A673 (cell line): ENCODE measurements around the gene MTERF4. TPM values are rescaled to one million over a fixed set of nuclear protein-coding genes. Genes with fewer than 3 reads are reported as not detected.

ENCODE experiments used
- BruUV-seq: library from RNA; stranded (reverse); fragments of 400-500 nt; replicated peaks from 2 replicates; lab custom pipeline; 2021; lab: Mats Ljungman, UMichigan
- CTCF ChIA-PET: fragments of 300-600 bp; sonication (Branson Sonifier 250); formaldehyde crosslinking; loops from one replicate; lab custom pipeline; 2022; ENCODE audit warnings: antibody characterized with exemption; lab: Charles Lee
- POLR2A ChIA-PET: fragments of 300-600 bp; sonication (Branson Sonifier 250); formaldehyde crosslinking; loops from one replicate; lab custom pipeline; 2022; ENCODE audit warnings: antibody characterized with exemption; ENCODE audit not compliant: low non-redundant PET; lab: Charles Lee
- DNase-seq: peaks from one replicate; pipeline ENCODE4 v3.0.0-alpha.2; 2015; ENCODE audit warnings: low spot score
- H3K27ac ChIP-seq: fragments of 200-600 bp; sonication (generic); 2 replicates; pipeline ENCODE4 v1.5.1; 2016; ENCODE audit warnings: mixed run types, low read depth, mild to moderate bottlenecking, mixed read lengths, antibody characterized with exemption, low read length; ENCODE audit not compliant: poor library complexity, severe bottlenecking
- H3K27me3 ChIP-seq: fragments of 200-600 bp; sonication (generic); replicated peaks from 2 replicates; pipeline ENCODE4 v1.6.1; 2017; ENCODE audit warnings: mixed run types, low read depth, mild to moderate bottlenecking, mixed read lengths, antibody characterized with exemption, low read length; ENCODE audit not compliant: insufficient read depth, poor library complexity
- H3K36me3 ChIP-seq: fragments of 200-600 bp; sonication (generic); 2 replicates; pipeline ENCODE4 v1.6.1; 2016; ENCODE audit warnings: mixed run types, mild to moderate bottlenecking, mixed read lengths, antibody characterized with exemption, low read length; ENCODE audit not compliant: insufficient read depth, poor library complexity, severe bottlenecking
- H3K4me1 ChIP-seq: fragments of 200-600 bp; sonication (generic); 2 replicates; pipeline ENCODE4 v1.6.1; 2017; ENCODE audit warnings: mixed run types, mild to moderate bottlenecking, mixed read lengths, antibody characterized with exemption, low read length; ENCODE audit not compliant: insufficient read depth, poor library complexity, severe bottlenecking
- H3K4me3 ChIP-seq: fragments of 200-600 bp; sonication (generic); 2 replicates; pipeline ENCODE4 v1.5.1; 2016; ENCODE audit warnings: low read depth, mixed run types, mild to moderate bottlenecking, mixed read lengths, low read length; ENCODE audit not compliant: poor library complexity, severe bottlenecking
- H3K9me3 ChIP-seq: fragments of 200-600 bp; sonication (generic); 2 replicates; pipeline ENCODE4 v1.6.1; 2016; ENCODE audit warnings: mixed run types, low read depth, mild to moderate bottlenecking, mixed read lengths, antibody characterized with exemption, low read length; ENCODE audit not compliant: poor library complexity, severe bottlenecking
- EZH2 ChIP-seq: fragments of 200-600 bp; sonication (generic); IDR thresholded peaks from 2 replicates; pipeline ENCODE4 v1.6.1; 2017; ENCODE audit warnings: borderline replicate concordance, low read depth, mild to moderate bottlenecking, mixed read lengths, antibody characterized with exemption, low read length; ENCODE audit not compliant: poor library complexity, severe bottlenecking
- intact Hi-C: fragments of 100-400 bp; cut with micrococcal nuclease; formaldehyde crosslinking; loops from one replicate; pipeline ENCODE4 v1.10.0; 2022; ENCODE audit not compliant: unreplicated experiment
- total RNA-seq: library from RNA; stranded (reverse); gene quantifications from 2 replicates; pipeline ENCODE4 v1.2.3, GENCODE V29; 2021
- TF ChIP-seq, protein P1 (sequence below): fragments of 300-800, 200-600 bp; sonication (generic); conservative IDR thresholded peaks from 2 replicates; pipeline ENCODE4 v1.5.1; 2017; ENCODE audit warnings: low read depth, mild to moderate bottlenecking, antibody characterized with exemption, low read length, moderate library complexity, mixed read lengths

MTERF4 gene
- total RNA-seq, 1 experiment from 2014 or later: 39.8 TPM

- ChIA-PET CTCF (no interaction called here), POLR2A (no interaction called here)
- intact Hi-C loops: loop anchor here (10.0 kb wide), 1 partner anchor 159 kb away; no protein-coding TSS in a partner anchor
- no peak for DNase-seq
- H3K27ac ChIP-seq: no peak overlapping the region
- H3K27me3 ChIP-seq: no peaks in the 10 kb centered on the region
- H3K36me3 ChIP-seq: no peaks in the 10 kb centered on the region
- H3K9me3 ChIP-seq: no peaks in the 10 kb centered on the region
- H3K4me3 ChIP-seq: no peak overlapping the region
- no peaks in the 10 kb centered on the region for H3K4me1 ChIP-seq
- TF ChIP-seq EZH2: no peak
- TF ChIP-seq, protein P1, sequence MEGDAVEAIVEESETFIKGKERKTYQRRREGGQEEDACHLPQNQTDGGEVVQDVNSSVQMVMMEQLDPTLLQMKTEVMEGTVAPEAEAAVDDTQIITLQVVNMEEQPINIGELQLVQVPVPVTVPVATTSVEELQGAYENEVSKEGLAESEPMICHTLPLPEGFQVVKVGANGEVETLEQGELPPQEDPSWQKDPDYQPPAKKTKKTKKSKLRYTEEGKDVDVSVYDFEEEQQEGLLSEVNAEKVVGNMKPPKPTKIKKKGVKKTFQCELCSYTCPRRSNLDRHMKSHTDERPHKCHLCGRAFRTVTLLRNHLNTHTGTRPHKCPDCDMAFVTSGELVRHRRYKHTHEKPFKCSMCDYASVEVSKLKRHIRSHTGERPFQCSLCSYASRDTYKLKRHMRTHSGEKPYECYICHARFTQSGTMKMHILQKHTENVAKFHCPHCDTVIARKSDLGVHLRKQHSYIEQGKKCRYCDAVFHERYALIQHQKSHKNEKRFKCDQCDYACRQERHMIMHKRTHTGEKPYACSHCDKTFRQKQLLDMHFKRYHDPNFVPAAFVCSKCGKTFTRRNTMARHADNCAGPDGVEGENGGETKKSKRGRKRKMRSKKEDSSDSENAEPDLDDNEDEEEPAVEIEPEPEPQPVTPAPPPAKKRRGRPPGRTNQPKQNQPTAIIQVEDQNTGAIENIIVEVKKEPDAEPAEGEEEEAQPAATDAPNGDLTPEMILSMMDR: no peak
- BruUV-seq: no TSS peak
Measured at GRCh38 chr2:241074065-241074818, 27.8 kb downstream of the MTERF4 start.

- TF ChIP-seq EZH2: no peak
- TF ChIP-seq, protein P1: no peak
- Histone ChIP-seq H3K36me3 (no peaks in the 10 kb centered on the region), H3K9me3 (no peaks in the 10 kb centered on the region), H3K4me3 (no peak overlapping the region), H3K27ac (no peak overlapping the region), H3K27me3 (no peaks in the 10 kb centered on the region), H3K4me1 (no peaks in the 10 kb centered on the region)
- intact Hi-C loops: loop anchor here (10.0 kb wide), 1 partner anchor 159 kb away; no protein-coding TSS in a partner anchor
- CTCF ChIA-PET: no interaction called here
- no TSS peak for BruUV-seq
- no peak for DNase-seq
- POLR2A ChIA-PET: no interaction called here
Measured at GRCh38 chr2:241073166-241074064, 28.7 kb downstream of the MTERF4 start.

GRCh38 chr2:241072553-241073165 is 29.4 kb downstream of the MTERF4 start:
- Histone ChIP-seq H3K4me1 (no peaks in the 10 kb centered on the region), H3K27ac (no peak overlapping the region), H3K27me3 (no peaks in the 10 kb centered on the region), H3K36me3 (no peaks in the 10 kb centered on the region), H3K9me3 (no peaks in the 10 kb centered on the region), H3K4me3 (no peak overlapping the region)
- ChIA-PET CTCF (interaction anchor here (0.5 kb wide), 1 partner anchor 152 kb away, joined by 7 read pairs; no protein-coding TSS in a partner anchor), POLR2A (no interaction called here)
- no peak for DNase-seq
- intact Hi-C loops: loop anchor here (10.0 kb wide), 1 partner anchor 158 kb away; no protein-coding TSS in a partner anchor
- BruUV-seq: no TSS peak
- TF ChIP-seq, protein P1: no peak
- no peak for TF ChIP-seq EZH2
